SK-MEL-5 (cell line): ENCODE measurements around the gene FCRL3. TPM values are rescaled to one million over a fixed set of nuclear protein-coding genes. Genes with fewer than 3 reads are reported as not detected.

Experiments
- total RNA-seq: library from RNA; depleted of rRNA; stranded (reverse); fragments of >200 nt; shearing (Covaris generic); gene quantifications from 2 replicates; pipeline ENCODE4 v1.2.3, GENCODE V29; 2014; rRNA removed

The FCRL3 gene
- total RNA-seq, 1 experiment from 2014 or later = 0.05 TPM

Other genes starting within 250 kb of the FCRL3 start
- not detected in 2 replicates for gene FCRL5, start 148.3 kb downstream of the FCRL3 start, total RNA-seq
- gene FCRL4, start 102.7 kb downstream of the FCRL3 start, total RNA-seq = not detected in 2 replicates
- gene FCRL2, start 76.4 kb upstream of the FCRL3 start, total RNA-seq = 0.03 TPM in 1 of 2 replicates, not detected in the other
- gene FCRL1, start 119.4 kb upstream of the FCRL3 start, total RNA-seq = not detected in 2 replicates
- 0.61 and 1.3 TPM in 2 replicates for gene CD5L, start 141.0 kb upstream of the FCRL3 start, total RNA-seq